ENCODE data around the gene TEX29. TPM values are rescaled to one million over a fixed set of nuclear protein-coding genes. Genes with fewer than 3 reads are reported as not detected.

Gene TEX29
- total RNA-seq, 6 experiments from 2014 or later, result 0.42 TPM; not detected in 5

- intact Hi-C loops (cut with DNase I), result no loop called here
- H3K4me3 ChIP-seq, result no peak overlapping the region
- peaks cover 0 to 13% (median 0%) of the 10 kb centered on the region in 4 donors for H3K4me1 ChIP-seq
- H3K9me3 ChIP-seq, result no peaks in the 10 kb centered on the region
- WGBS (ENCODE audit: insufficient coverage, low coverage, low lambda C conversion rate, missing lambda C conversion rate), result 69% methylated on average over 12 of the region's 12 CpGs
- no peak for DNase-seq
- H3K36me3 ChIP-seq, result peaks cover 3 to 59% (median 7%) of the 10 kb centered on the region in 4 donors
- no peak for ATAC-seq
- TF ChIP-seq POLR2A (IDR thresholded peaks at IDR 0.05), result no peak
- no peak for TF ChIP-seq CTCF (IDR thresholded peaks at IDR 0.05)
- no peaks in the 10 kb centered on the region for H3K27me3 ChIP-seq
- H3K27ac ChIP-seq, result peak overlapping the region in 2 of 3 donors; percentile 48 to 58
Observed at GRCh38 chr13:111280681-111281585, 39.5 kb upstream of the TEX29 start.

GRCh38 chr13:111281751-111282311, 38.6 kb upstream of the TEX29 start:
- Histone ChIP-seq H3K27me3 (no peaks in the 10 kb centered on the region), H3K4me3 (no peak overlapping the region), H3K27ac (peak overlapping the region; percentile 28 to 58 (median 48)), H3K9me3 (no peaks in the 10 kb centered on the region), H3K4me1 (peaks cover 0 to 13% (median 0%) of the 10 kb centered on the region in 4 donors), H3K36me3 (peaks cover 3 to 59% (median 12%) of the 10 kb centered on the region in 4 donors)
- intact Hi-C loops (cut with DNase I), result no loop called here
- TF ChIP-seq CTCF (IDR thresholded peaks at IDR 0.05), result no peak
- no peak for TF ChIP-seq POLR2A (IDR thresholded peaks at IDR 0.05)
- whole genome bisulfite sequencing (ENCODE audit: insufficient coverage, low coverage, low lambda C conversion rate, missing lambda C conversion rate), result 39% methylated on average over 9 of the region's 10 CpGs
- DNase-seq (no peak), ATAC-seq (peak; percentile 47 to 70 (median 50))

- H3K4me3 ChIP-seq, result no peak overlapping the region
- H3K4me1 ChIP-seq, result peaks cover 0 to 13% (median 0%) of the 10 kb centered on the region in 4 donors
- WGBS (ENCODE audit: insufficient coverage, low coverage, low lambda C conversion rate, missing lambda C conversion rate), result 50% methylated on average over 5 of the region's 5 CpGs
- H3K27me3 ChIP-seq, result no peaks in the 10 kb centered on the region
- intact Hi-C loops (cut with DNase I), result no loop called here
- H3K9me3 ChIP-seq, result no peaks in the 10 kb centered on the region
- ATAC-seq, result peak; percentile 25 to 85 (median 50)
- no peak for DNase-seq
- peak overlapping the region; percentile 12 to 58 (median 28) for H3K27ac ChIP-seq
- peaks cover 3 to 59% (median 14%) of the 10 kb centered on the region in 4 donors for H3K36me3 ChIP-seq
- TF ChIP-seq POLR2A (IDR thresholded peaks at IDR 0.05) (no peak), CTCF (IDR thresholded peaks at IDR 0.05) (no peak)
Observed at GRCh38 chr13:111282425-111282824, 38.0 kb upstream of the TEX29 start.

- Histone ChIP-seq H3K9me3 (no peaks in the 10 kb centered on the region), H3K4me3 (no peak overlapping the region), H3K36me3 (peaks cover 3 to 59% (median 17%) of the 10 kb centered on the region in 4 donors), H3K27me3 (no peaks in the 10 kb centered on the region), H3K27ac (peak overlapping the region in 2 of 3 donors; percentile 12 to 58), H3K4me1 (peaks cover 0 to 13% (median 0%) of the 10 kb centered on the region in 4 donors)
- ATAC-seq (peak in 1 of 4 donors; percentile 8), DNase-seq (no peak)
- TF ChIP-seq POLR2A (IDR thresholded peaks at IDR 0.05) (no peak), CTCF (IDR thresholded peaks at IDR 0.05) (no peak)
- intact Hi-C loops (cut with DNase I), result no loop called here
- WGBS (ENCODE audit: insufficient coverage, low coverage, low lambda C conversion rate, missing lambda C conversion rate), result 93% methylated on average over 6 of the region's 23 CpGs
Observed at GRCh38 chr13:111282997-111283396, 37.4 kb upstream of the TEX29 start.
